A549 (cell line): ENCODE measurements around the gene RAB15. TPM values are rescaled to one million over a fixed set of nuclear protein-coding genes. Genes with fewer than 3 reads are reported as not detected.

Source experiments
- ATAC-seq, 2 experiments: fragments of 200-7000 bp in 1 of 2; fragments of >200 bp in 1 of 2; cut with Nextera tagmentation in 1 of 2; cut with Tn5 transposase in 1 of 2; 3 replicates each; pipeline versions ENCODE4 v1.8.0 to v1.9.1; 2018 to 2020; ENCODE audit warnings: mild to moderate bottlenecking in 1 of 2, moderate library complexity in 1 of 2
- CTCF ChIA-PET: fragments of 300-600 bp; sonication (Branson Sonifier 250); formaldehyde crosslinking; extraction: SDS; loops from one replicate; lab custom pipeline; 2021; ENCODE audit warnings: antibody characterized with exemption, inconsistent platforms; lab: Yijun Ruan, JAX
- POLR2A ChIA-PET: fragments of 350-600 bp; formaldehyde crosslinking; extraction: SDS; loops from one replicate; lab custom pipeline; 2021; ENCODE audit warnings: antibody characterized with exemption, inconsistent platforms; lab: Yijun Ruan, JAX
- DNase-seq, 2 experiments: peaks; one replicate each; pipeline versions ENCODE4 v3.0.0 to v3.0.0-alpha.2; 2011 to 2016; ENCODE audit warnings: low read depth in 1 of 2, low spot score in 1 of 2
- FAIRE-seq: peaks from 2 replicates; lab custom pipeline; 2011; peaks lifted over from hg19 to GRCh38; lab: Jason Lieb, UNC
- H3K27ac ChIP-seq, 2 experiments: fragments of >200 bp; sonication (Bioruptor Twin); formaldehyde crosslinking; 3 replicates each; pipeline ENCODE4 v1.5.1; 2016 to 2017
- H3K4me1 ChIP-seq: fragments of >200 bp; sonication (Bioruptor Twin); formaldehyde crosslinking; 3 replicates; pipeline ENCODE4 v1.6.1; 2016
- H3K4me2 ChIP-seq: fragments of >200 bp; sonication (Bioruptor Twin); formaldehyde crosslinking; 3 replicates; pipeline ENCODE4 v1.6.1; 2016
- H3K4me3 ChIP-seq: fragments of >200 bp; sonication (Bioruptor Twin); formaldehyde crosslinking; 3 replicates; pipeline ENCODE4 v1.5.1; 2016
- H3K9me3 ChIP-seq: fragments of >200 bp; sonication (Bioruptor Twin); formaldehyde crosslinking; 3 replicates; pipeline ENCODE4 v1.6.1; 2016
- CHD2 ChIP-seq: fragments of 150-350 bp; IDR thresholded peaks from 2 replicates; pipeline ENCODE4 v1.6.1; 2014; ENCODE audit warnings: low read length; ENCODE audit not compliant: partially characterized antibody
- EP300 ChIP-seq, 2 experiments: fragments of >200 bp; sonication (Bioruptor Twin); formaldehyde crosslinking; IDR thresholded peaks; 2 replicates in 1 of 2; 3 replicates in 1 of 2; pipeline ENCODE4 v1.6.1; 2016 to 2017
- ESRRA ChIP-seq: fragments of 150-350 bp; IDR thresholded peaks from 2 replicates; pipeline ENCODE4 v1.6.1; 2014; ENCODE audit warnings: mild to moderate bottlenecking, low read length, borderline replicate concordance
- GATA3 ChIP-seq: IDR thresholded peaks from 2 replicates; pipeline ENCODE4 v1.6.1; 2012; ENCODE audit warnings: borderline replicate concordance
- HOXB5 ChIP-seq: fragments of 250-450 bp; sonication (Bioruptor Pico); IDR thresholded peaks from 2 replicates; pipeline ENCODE4 v1.5.0; 2020; ENCODE audit warnings: mild to moderate bottlenecking, moderate library complexity
- JUNB ChIP-seq: fragments of >200 bp; sonication (Bioruptor Twin); formaldehyde crosslinking; IDR thresholded peaks from 2 replicates; pipeline ENCODE4 v1.6.1; 2016
- NFE2L2 ChIP-seq: fragments of 150-350 bp; conservative IDR thresholded peaks from 2 replicates; pipeline ENCODE4 v1.6.1; 2014; ENCODE audit warnings: low read length
- PHF8 ChIP-seq: fragments of 200-600 bp; sonication (generic); IDR thresholded peaks from 2 replicates; pipeline ENCODE4 v1.6.1; 2016; ENCODE audit warnings: low read depth, mild to moderate bottlenecking, antibody characterized with exemption, moderate library complexity, borderline replicate concordance
- POLR2A ChIP-seq: IDR thresholded peaks from 2 replicates; pipeline ENCODE4 v1.6.1; 2012; ENCODE audit warnings: mild to moderate bottlenecking, low read length
- RAD21 ChIP-seq, 2 experiments: fragments of >200 bp in 1 of 2; sonication (Bioruptor Twin) in 1 of 2; formaldehyde crosslinking in 1 of 2; IDR thresholded peaks in 1 of 2; conservative IDR thresholded peaks in 1 of 2; 2 replicates in 1 of 2; 3 replicates in 1 of 2; pipeline ENCODE4 v1.6.1; 2012 to 2018; ENCODE audit warnings: inconsistent platforms in 1 of 2
- RARB ChIP-seq: fragments of 250-450 bp; sonication (Bioruptor Pico); IDR thresholded peaks from 2 replicates; pipeline ENCODE4 v1.8.0; 2021; ENCODE audit warnings: mild to moderate bottlenecking, moderate library complexity
- RNF2 ChIP-seq: fragments of 200-600 bp; sonication (generic); IDR thresholded peaks from 2 replicates; pipeline ENCODE4 v1.6.1; 2016; ENCODE audit warnings: low read depth, mild to moderate bottlenecking, antibody characterized with exemption, moderate library complexity, borderline replicate concordance
- SMC3 ChIP-seq: fragments of >200 bp; sonication (Bioruptor Twin); formaldehyde crosslinking; IDR thresholded peaks from 3 replicates; pipeline ENCODE4 v1.6.1; 2018; ENCODE audit warnings: inconsistent platforms
- ZFP36 ChIP-seq: fragments of 450-650 bp; IDR thresholded peaks from 2 replicates; pipeline ENCODE4 v1.6.1; 2014; ENCODE audit warnings: borderline replicate concordance; ENCODE audit not compliant: partially characterized antibody
- WGBS: methylation state at CpG from one replicate; pipeline ENCODE4 v1.1.6; 2017; ENCODE audit errors: missing lambda C conversion rate; 5-methylcytosine and 5-hydroxymethylcytosine counted together
- polyA plus RNA-seq, 4 experiments: library from polyadenylated mRNA; depleted of rRNA in 3 of 4; stranded (reverse); fragments of >200 nt; fragmentation: RNase III in 1 of 4; extraction: RNeasy Plus Mini Kit Qiagen cat#74134 plus additional on column Dnase treatment in 1 of 4; gene quantifications; 2 replicates in 3 of 4; 3 replicates in 1 of 4; pipeline ENCODE4 v1.2.3, GENCODE V29; 2011 to 2017
- TF ChIP-seq, protein P1 (sequence below): IDR thresholded peaks from 2 replicates; pipeline ENCODE4 v1.6.1; 2012; ENCODE audit warnings: low read depth, borderline replicate concordance
- TF ChIP-seq, protein P2 (sequence below): fragments of 200-600 bp; sonication (generic); IDR thresholded peaks from 2 replicates; pipeline ENCODE4 v1.6.1; 2016; ENCODE audit warnings: antibody characterized with exemption, mild to moderate bottlenecking, moderate library complexity
- TF ChIP-seq, protein P3 (sequence below): fragments of 250-450 bp; sonication (Bioruptor Pico); IDR thresholded peaks from 2 replicates; pipeline ENCODE4 v1.5.0; 2021; ENCODE audit warnings: mild to moderate bottlenecking, moderate library complexity, borderline replicate concordance
- TF ChIP-seq, protein P4 (sequence below): fragments of 250-450 bp; sonication (Bioruptor Pico); IDR thresholded peaks from 2 replicates; pipeline ENCODE4 v1.5.0; 2020; ENCODE audit warnings: low read depth, mild to moderate bottlenecking, moderate library complexity

The RAB15 gene
- polyA plus RNA-seq, 2 of the 4 experiments (the other 2 are of a cell fraction): 32.2 to 35.1 TPM

DNA sequence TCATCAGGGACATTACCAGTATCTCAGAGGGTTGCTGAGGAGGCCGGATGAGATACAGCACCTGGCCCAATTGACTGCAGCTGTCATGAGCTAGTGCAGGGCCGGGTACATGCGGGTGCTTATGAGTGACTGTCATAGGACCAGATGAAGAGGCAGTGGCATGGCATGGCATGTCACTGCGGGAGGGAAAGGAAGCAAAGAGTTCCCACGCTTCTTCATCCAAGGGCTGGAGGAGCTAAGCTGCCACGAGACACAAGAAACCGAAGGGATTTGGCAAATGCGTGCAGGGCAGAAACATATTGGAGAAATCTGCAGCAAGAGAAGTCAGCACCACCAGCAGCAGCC lies 18.9 kb downstream of the RAB15 start:
- no peak overlapping the region for H3K4me3 ChIP-seq
- ATAC-seq (no peak; a peak in 2 of 6 replicates), DNase-seq (no peak), FAIRE-seq (no peak)
- ChIA-PET POLR2A (no interaction called here), CTCF (interaction anchor here (1.0 to 1.1 kb wide), 2 partner anchors 30 to 33 kb away, joined by 3 to 4 read pairs; partner anchors contain the start of gene FNTB)
- 93% methylated on average over 8 of the region's 8 CpGs for WGBS
- H3K4me1 ChIP-seq: no peaks in the 10 kb centered on the region
- H3K27ac ChIP-seq: no peak overlapping the region
- TF ChIP-seq JUNB (no peak), ZFP36 (no peak), NFE2L2 (no peak), POLR2A (no peak), SMC3 (no peak)
- TF ChIP-seq, protein P1, sequence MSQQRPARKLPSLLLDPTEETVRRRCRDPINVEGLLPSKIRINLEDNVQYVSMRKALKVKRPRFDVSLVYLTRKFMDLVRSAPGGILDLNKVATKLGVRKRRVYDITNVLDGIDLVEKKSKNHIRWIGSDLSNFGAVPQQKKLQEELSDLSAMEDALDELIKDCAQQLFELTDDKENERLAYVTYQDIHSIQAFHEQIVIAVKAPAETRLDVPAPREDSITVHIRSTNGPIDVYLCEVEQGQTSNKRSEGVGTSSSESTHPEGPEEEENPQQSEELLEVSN: no peak
- TF ChIP-seq, protein P2, sequence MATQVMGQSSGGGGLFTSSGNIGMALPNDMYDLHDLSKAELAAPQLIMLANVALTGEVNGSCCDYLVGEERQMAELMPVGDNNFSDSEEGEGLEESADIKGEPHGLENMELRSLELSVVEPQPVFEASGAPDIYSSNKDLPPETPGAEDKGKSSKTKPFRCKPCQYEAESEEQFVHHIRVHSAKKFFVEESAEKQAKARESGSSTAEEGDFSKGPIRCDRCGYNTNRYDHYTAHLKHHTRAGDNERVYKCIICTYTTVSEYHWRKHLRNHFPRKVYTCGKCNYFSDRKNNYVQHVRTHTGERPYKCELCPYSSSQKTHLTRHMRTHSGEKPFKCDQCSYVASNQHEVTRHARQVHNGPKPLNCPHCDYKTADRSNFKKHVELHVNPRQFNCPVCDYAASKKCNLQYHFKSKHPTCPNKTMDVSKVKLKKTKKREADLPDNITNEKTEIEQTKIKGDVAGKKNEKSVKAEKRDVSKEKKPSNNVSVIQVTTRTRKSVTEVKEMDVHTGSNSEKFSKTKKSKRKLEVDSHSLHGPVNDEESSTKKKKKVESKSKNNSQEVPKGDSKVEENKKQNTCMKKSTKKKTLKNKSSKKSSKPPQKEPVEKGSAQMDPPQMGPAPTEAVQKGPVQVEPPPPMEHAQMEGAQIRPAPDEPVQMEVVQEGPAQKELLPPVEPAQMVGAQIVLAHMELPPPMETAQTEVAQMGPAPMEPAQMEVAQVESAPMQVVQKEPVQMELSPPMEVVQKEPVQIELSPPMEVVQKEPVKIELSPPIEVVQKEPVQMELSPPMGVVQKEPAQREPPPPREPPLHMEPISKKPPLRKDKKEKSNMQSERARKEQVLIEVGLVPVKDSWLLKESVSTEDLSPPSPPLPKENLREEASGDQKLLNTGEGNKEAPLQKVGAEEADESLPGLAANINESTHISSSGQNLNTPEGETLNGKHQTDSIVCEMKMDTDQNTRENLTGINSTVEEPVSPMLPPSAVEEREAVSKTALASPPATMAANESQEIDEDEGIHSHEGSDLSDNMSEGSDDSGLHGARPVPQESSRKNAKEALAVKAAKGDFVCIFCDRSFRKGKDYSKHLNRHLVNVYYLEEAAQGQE: no peak
- TF ChIP-seq, protein P3, sequence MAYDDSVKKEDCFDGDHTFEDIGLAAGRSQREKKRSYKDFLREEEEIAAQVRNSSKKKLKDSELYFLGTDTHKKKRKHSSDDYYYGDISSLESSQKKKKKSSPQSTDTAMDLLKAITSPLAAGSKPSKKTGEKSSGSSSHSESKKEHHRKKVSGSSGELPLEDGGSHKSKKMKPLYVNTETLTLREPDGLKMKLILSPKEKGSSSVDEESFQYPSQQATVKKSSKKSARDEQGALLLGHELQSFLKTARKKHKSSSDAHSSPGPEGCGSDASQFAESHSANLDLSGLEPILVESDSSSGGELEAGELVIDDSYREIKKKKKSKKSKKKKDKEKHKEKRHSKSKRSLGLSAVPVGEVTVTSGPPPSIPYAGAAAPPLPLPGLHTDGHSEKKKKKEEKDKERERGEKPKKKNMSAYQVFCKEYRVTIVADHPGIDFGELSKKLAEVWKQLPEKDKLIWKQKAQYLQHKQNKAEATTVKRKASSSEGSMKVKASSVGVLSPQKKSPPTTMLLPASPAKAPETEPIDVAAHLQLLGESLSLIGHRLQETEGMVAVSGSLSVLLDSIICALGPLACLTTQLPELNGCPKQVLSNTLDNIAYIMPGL (CRISPR knock-in tag): no peak
- no peaks in the 10 kb centered on the region for H3K9me3 ChIP-seq
- no peak overlapping the region for H3K4me2 ChIP-seq

DNA sequence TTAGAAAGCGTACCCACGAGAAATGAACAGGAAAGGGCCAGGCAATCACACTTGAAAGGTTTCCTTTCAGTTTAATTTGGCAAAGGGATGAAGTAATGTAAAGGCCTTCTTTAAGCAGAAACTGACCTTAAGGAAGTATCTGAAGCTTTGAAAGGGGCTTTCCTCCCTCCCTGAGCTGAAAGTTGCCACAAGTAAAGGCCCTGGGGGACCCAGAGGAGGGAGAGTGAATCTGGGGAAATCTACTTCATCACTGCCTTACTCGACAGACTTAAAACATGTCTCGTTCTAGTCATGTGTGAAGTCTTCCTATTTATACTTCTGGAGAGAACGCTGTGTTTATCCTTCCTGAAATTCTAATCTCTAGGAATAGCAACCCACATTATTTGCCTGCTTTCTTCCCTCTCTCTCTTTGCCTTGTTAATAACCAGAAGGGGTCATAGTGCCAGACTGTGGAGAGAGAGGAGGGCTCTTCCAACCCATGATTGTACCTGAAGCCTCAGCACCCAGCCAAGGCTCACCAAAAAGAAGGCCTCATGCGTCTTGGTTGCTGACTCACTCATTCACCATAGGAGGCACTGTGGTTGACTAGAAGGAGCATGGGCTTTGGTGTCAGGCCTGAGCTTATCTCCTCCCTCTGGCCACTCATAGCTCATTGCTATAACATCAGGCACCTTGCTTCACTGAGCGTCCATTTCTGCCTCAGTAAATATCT lies 19.4 kb downstream of the RAB15 start:
- H3K27ac ChIP-seq: no peak overlapping the region
- WGBS: 87% methylated on average over 7 of the region's 7 CpGs
- no peak overlapping the region for H3K4me3 ChIP-seq
- DNase-seq (peak in 1 of 2 experiments; percentile 46), ATAC-seq (peak; percentile 36 to 73; a peak in 3 of 6 replicates), FAIRE-seq (peak; percentile 23)
- H3K4me2 ChIP-seq: no peak overlapping the region
- POLR2A ChIA-PET: no interaction called here
- no peak for TF ChIP-seq GATA3
- 0 out of 5 replicates have a peak, but pooled peaks of 1 of the 2 experiments have one; percentile 3 for TF ChIP-seq RAD21 (conservative IDR thresholded peaks at IDR 0.05 in 1 of 2, IDR thresholded peaks at IDR 0.05 in 1 of 2)
- TF ChIP-seq HOXB5: no peak
- TF ChIP-seq ESRRA: no peak
- CTCF ChIA-PET: interaction anchor here (0.6 to 1.1 kb wide), 3 partner anchors 30 to 34 kb away, joined by 3 to 4 read pairs (median 3); partner anchors contain the start of gene FNTB
- no peaks in the 10 kb centered on the region for H3K4me1 ChIP-seq
- no peaks in the 10 kb centered on the region for H3K9me3 ChIP-seq

DNA sequence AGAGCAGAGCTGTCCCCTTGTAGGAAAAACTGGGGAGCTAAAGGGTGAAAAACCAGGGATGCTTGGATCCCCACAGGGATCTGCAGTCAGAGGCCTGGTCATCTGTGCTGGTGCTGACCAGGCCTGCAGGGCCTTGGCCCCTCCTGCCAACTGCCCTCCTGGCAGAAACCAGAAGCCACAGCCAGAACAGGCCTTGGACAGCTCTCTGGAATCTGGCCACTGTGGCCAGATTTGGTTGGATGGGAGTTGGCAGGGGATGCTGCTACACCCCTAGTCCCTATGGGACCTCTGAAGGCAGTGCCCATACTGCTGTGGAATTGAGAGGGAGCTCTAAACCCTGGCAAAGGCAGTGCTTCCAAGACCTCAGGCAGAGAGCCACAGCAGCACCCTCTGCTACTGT lies 20.4 kb downstream of the RAB15 start:
- H3K4me3 ChIP-seq: no peak overlapping the region
- POLR2A ChIA-PET: no interaction called here
- TF ChIP-seq, protein P4, sequence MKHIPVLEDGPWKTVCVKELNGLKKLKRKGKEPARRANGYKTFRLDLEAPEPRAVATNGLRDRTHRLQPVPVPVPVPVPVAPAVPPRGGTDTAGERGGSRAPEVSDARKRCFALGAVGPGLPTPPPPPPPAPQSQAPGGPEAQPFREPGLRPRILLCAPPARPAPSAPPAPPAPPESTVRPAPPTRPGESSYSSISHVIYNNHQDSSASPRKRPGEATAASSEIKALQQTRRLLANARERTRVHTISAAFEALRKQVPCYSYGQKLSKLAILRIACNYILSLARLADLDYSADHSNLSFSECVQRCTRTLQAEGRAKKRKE (CRISPR knock-in tag): no peak
- TF ChIP-seq PHF8 (no peak), RARB (CRISPR knock-in tag) (no peak), CHD2 (no peak), ESRRA (no peak), RNF2 (no peak), EP300 (IDR thresholded peaks at IDR 0.05) (no peak)
- TF ChIP-seq, all 56 proteins: peak for 0
- no peak for DNase-seq
- Histone ChIP-seq H3K9me3 (no peaks in the 10 kb centered on the region), H3K4me2 (no peak overlapping the region), H3K4me1 (no peaks in the 10 kb centered on the region), H3K27ac (no peak overlapping the region)
- CTCF ChIA-PET: interaction anchor here (1.0 kb wide), 1 partner anchor 9 kb away, joined by 3 read pairs; no protein-coding TSS in a partner anchor
- no peak for ATAC-seq
- FAIRE-seq: no peak
